GM12875 (cell line): Measurements from ENCODE around the gene MX1.

Experiments
- H3K4me3 ChIP-seq: one replicate; pipeline ENCODE4 v1.5.1; 2011; ENCODE audit warnings: low read depth, low read length, control low read depth
- CTCF ChIP-seq: IDR thresholded peaks from 2 replicates; pipeline ENCODE4 v1.5.1; 2011; ENCODE audit warnings: low read depth, mild to moderate bottlenecking, control low read depth, inconsistent platforms, low read length, moderate library complexity, borderline replicate concordance; ENCODE audit not compliant: insufficient read depth

The MX1 gene

DNA sequence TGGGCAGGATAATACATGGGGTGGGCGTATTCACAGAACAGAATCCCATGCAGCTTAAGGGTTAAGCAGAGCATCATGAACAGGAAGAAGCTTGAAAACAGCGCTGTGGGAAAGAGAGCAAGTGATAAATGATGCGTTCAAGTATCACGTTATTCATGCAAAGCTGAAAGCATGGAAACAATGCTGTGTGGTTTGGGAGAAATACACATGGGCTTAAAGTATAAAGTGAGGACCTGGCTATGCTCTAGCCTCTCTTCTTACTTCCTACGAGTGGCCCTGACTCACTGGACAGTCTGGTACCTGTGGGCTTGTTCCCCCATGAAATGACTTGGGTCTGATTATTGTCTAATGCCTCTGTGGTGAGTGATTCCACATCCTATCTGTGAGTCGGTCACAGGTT, 56.3 kb downstream of the MX1 start:
- no peak overlapping the region for H3K4me3 ChIP-seq
- no peak for TF ChIP-seq CTCF

DNA sequence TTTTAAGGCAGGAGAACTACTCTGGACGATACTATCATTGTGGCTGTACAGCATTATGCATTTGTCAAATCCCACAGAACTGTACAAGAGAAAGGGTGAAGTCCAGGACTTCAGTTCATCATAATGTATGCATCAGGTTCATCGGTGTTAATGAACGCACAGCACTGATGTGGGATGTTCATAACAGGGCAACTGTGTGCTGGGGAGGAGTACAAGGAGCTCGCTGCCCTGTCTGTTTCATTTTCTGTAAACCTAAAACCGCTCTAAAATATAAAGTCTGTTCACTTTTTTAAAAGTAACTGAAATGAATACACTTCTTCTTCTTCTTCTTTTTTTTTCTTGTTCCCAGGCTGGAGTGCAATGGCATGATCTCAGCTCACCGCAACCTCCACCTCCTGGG, 56.9 kb downstream of the MX1 start:
- no peak overlapping the region for H3K4me3 ChIP-seq
- TF ChIP-seq CTCF: no peak

GRCh38 chr21:41483415-41483814, 57.4 kb downstream of the MX1 start:
- no peak for TF ChIP-seq CTCF

GRCh38 chr21:41483973-41484372, 57.9 kb downstream of the MX1 start:
- TF ChIP-seq CTCF: no peak
- H3K4me3 ChIP-seq: no peak overlapping the region

More at GRCh38 chr21:41483415-41483814, 57.4 kb downstream of the MX1 start:
- H3K4me3 ChIP-seq: no peak overlapping the region

- TF ChIP-seq CTCF: no peak
- H3K4me3 ChIP-seq: no peak overlapping the region
Observed at GRCh38 chr21:41487082-41487481, 61.0 kb downstream of the MX1 start.

DNA sequence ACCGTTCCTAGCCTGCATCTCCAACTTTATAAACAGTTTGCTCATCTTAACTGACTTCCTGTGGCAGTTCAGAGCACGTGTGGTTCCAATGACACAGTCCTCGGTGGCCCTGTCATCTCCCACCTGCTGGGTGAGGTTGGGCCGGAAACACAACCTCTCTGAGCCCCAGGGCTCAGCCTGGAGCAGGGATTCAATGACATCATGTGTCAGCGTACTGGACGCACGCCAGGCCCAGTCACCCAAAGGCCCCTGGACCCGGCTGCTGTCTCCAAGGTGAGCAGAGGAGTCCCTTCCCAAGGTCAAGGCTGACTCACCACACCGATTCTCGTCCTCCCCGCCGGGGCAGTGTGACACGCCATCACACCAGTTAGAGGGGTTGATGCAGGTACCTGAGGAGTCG, 62.0 kb downstream of the MX1 start:
- H3K4me3 ChIP-seq: no peak overlapping the region
- no peak for TF ChIP-seq CTCF

DNA sequence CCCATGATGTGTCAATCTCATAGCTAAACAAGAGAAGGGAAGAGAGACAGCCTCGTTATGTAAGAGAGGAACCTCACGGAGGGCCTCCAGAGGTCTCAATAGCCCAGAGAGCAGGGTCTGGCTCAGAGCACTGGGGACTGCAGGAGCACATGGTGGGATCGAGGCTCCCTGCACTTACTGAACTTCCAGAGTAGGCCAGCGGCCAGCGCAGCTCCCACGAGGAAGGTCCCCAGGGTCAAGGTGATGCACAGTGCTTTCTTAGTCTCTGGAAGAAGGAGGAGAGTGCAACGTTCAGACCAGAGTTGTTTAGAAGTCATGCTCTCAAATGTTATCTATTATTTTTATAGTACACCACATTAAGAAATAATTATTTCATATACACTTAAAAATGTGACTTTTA, 63.3 kb downstream of the MX1 start:
- no peak overlapping the region for H3K4me3 ChIP-seq
- TF ChIP-seq CTCF: no peak
